K562 (cell line): Measurements from ENCODE around the gene CEP85L. TPM values are rescaled to one million over a fixed set of nuclear protein-coding genes. Genes with fewer than 3 reads are reported as not detected.

Experiments used
- ATAC-seq: fragments of 200-7000 bp; cut with Tn5 transposase; 3 replicates; pipeline ENCODE4 v1.9.1; 2020; ENCODE audit warnings: moderate library complexity
- BruUV-seq: library from RNA; stranded (reverse); fragments of 400-500 nt; replicated peaks from 2 replicates; lab custom pipeline; 2021; lab: Mats Ljungman, UMichigan
- CTCF ChIA-PET: fragments of 300-600 bp; formaldehyde crosslinking; extraction: SDS; loops from one replicate; lab custom pipeline; 2021; ENCODE audit warnings: low intra/inter-chr PET ratio; lab: Yijun Ruan, JAX
- POLR2A ChIA-PET: fragments of 300-600, 350-650 bp; sonication (Branson Sonifier 250); formaldehyde crosslinking; extraction: SDS; loops from one replicate; lab custom pipeline; 2021; ENCODE audit warnings: antibody characterized with exemption, inconsistent platforms; lab: Yijun Ruan, JAX
- DNase-seq, 4 experiments: peaks; one replicate each; pipeline versions ENCODE4 v3.0.0 to v3.0.0-alpha.2; 2011 to 2018; ENCODE audit warnings: low spot score in 3 of 4, mixed read lengths in 3 of 4; ENCODE audit errors: extremely low read depth in 1 of 4
- FAIRE-seq: peaks from 2 replicates; lab custom pipeline; 2011; peaks lifted over from hg19 to GRCh38; lab: Jason Lieb, UNC
- H2AFZ ChIP-seq: 2 replicates; pipeline ENCODE4 v1.6.0; 2011; ENCODE audit warnings: low read depth, low read length, control low read depth, inconsistent platforms
- H3K27ac ChIP-seq: fragments of 200-600 bp; 3 replicates; pipeline ENCODE4 v1.8.0; 2011; ENCODE audit warnings: low read depth, mild to moderate bottlenecking, control low read depth, inconsistent platforms, low read length, moderate library complexity, mixed read lengths; ENCODE audit errors: extremely low read depth
- H3K27me3 ChIP-seq, 2 experiments: fragments of 300-600 bp in 1 of 2; 2 replicates in 1 of 2; 3 replicates in 1 of 2; pipeline versions ENCODE4 v1.6.0 to v1.8.0; 2011; ENCODE audit warnings: inconsistent platforms in 2 of 2, low read length in 2 of 2, mild to moderate bottlenecking in 1 of 2, mixed read lengths in 1 of 2, moderate library complexity in 1 of 2; ENCODE audit not compliant: control insufficient read depth in 2 of 2, insufficient read depth in 2 of 2
- H3K36me3 ChIP-seq: fragments of 300-600 bp; 3 replicates; pipeline ENCODE4 v1.8.0; 2011; ENCODE audit warnings: mild to moderate bottlenecking, low read length, inconsistent platforms; ENCODE audit not compliant: control insufficient read depth, insufficient read depth
- H3K4me1 ChIP-seq, 2 experiments: fragments of 200-600 bp in 1 of 2; replicated peaks in 1 of 2; 2 replicates in 1 of 2; 3 replicates in 1 of 2; pipeline versions ENCODE4 v1.5.1 to v1.8.0; 2011; ENCODE audit warnings: inconsistent platforms in 2 of 2, low read length in 2 of 2, mild to moderate bottlenecking in 1 of 2, mixed read lengths in 1 of 2, moderate library complexity in 1 of 2; ENCODE audit not compliant: control insufficient read depth in 2 of 2, insufficient read depth in 2 of 2
- H3K4me2 ChIP-seq: 2 replicates; pipeline ENCODE4 v1.6.1; 2011; ENCODE audit warnings: low read length, control low read depth, inconsistent platforms, mixed read lengths; ENCODE audit not compliant: insufficient read depth
- H3K4me3 ChIP-seq: fragments of 200-600 bp; sonication (generic), shearing (Covaris generic); 2 replicates; pipeline ENCODE4 v1.5.1; 2016; ENCODE audit warnings: control low read depth, inconsistent platforms
- H3K79me2 ChIP-seq: fragments of 200-600 bp; 3 replicates; pipeline ENCODE4 v1.8.0; 2011; ENCODE audit warnings: low read length, inconsistent platforms; ENCODE audit not compliant: control insufficient read depth, insufficient read depth
- H3K9ac ChIP-seq, 2 experiments: 2 replicates each; pipeline versions ENCODE4 v1.6.0 to v1.6.1; 2011; ENCODE audit warnings: low read depth in 2 of 2, low read length in 2 of 2, control low read depth in 1 of 2, inconsistent platforms in 1 of 2, mild to moderate bottlenecking in 1 of 2, mixed read lengths in 1 of 2; ENCODE audit not compliant: insufficient read depth in 1 of 2
- H3K9me1 ChIP-seq: one replicate; pipeline ENCODE4 v1.6.0; 2011; ENCODE audit warnings: inconsistent platforms, mild to moderate bottlenecking, low read length, moderate library complexity; ENCODE audit not compliant: control insufficient read depth, insufficient read depth
- H3K9me3 ChIP-seq: replicated peaks from 2 replicates; pipeline ENCODE4 v1.5.1; 2011; ENCODE audit warnings: low read depth, low read length, inconsistent platforms; ENCODE audit not compliant: control insufficient read depth, insufficient read depth
- H4K20me1 ChIP-seq: replicated peaks from 2 replicates; pipeline ENCODE4 v1.6.1; 2011; ENCODE audit warnings: low read length, inconsistent platforms, mixed read lengths; ENCODE audit not compliant: control insufficient read depth, insufficient read depth
- CC2D1A ChIP-seq: fragments of 450-650 bp; IDR thresholded peaks from 2 replicates; pipeline ENCODE4 v1.6.1; 2017; ENCODE audit warnings: mild to moderate bottlenecking
- CHAMP1 ChIP-seq: fragments of 450-650 bp; IDR thresholded peaks from 2 replicates; pipeline ENCODE4 v1.6.1; 2016; ENCODE audit warnings: mild to moderate bottlenecking
- E2F8 ChIP-seq: fragments of 450-650 bp; IDR thresholded peaks from 2 replicates; pipeline ENCODE4 v1.7.1; 2018; ENCODE audit warnings: mild to moderate bottlenecking, low read depth; ENCODE audit not compliant: partially characterized antibody
- EHMT2 ChIP-seq: fragments of 450-650 bp; IDR thresholded peaks from 2 replicates; pipeline ENCODE4 v1.6.1; 2018; ENCODE audit warnings: antibody characterized with exemption
- FOXM1 ChIP-seq, 2 experiments: fragments of 450-650 bp in 1 of 2; sonication (generic) in 1 of 2; formaldehyde crosslinking in 1 of 2; IDR thresholded peaks; 2 replicates each; pipeline versions ENCODE4 v1.6.1 to v1.9.0; 2017 to 2022; ENCODE audit warnings: low read depth in 2 of 2, mild to moderate bottlenecking in 2 of 2, missing genetic modification reagents in 1 of 2, moderate library complexity in 1 of 2
- FOXP4 ChIP-seq: sonication (generic); formaldehyde crosslinking; IDR thresholded peaks from 2 replicates; pipeline ENCODE4 v1.8.0; 2022; ENCODE audit warnings: mild to moderate bottlenecking, missing genetic modification reagents, borderline replicate concordance
- SMARCA5 ChIP-seq: fragments of 450-650 bp; IDR thresholded peaks from 2 replicates; pipeline ENCODE4 v1.6.1; 2016
- SRF ChIP-seq, 2 experiments: fragments of 250-450, 450-650 bp in 1 of 2; sonication (Bioruptor Pico) in 1 of 2; sonication (generic) in 1 of 2; formaldehyde crosslinking; IDR thresholded peaks; 2 replicates each; pipeline versions ENCODE4 v1.5.0 to v1.5.1; 2020 to 2022; ENCODE audit warnings: mild to moderate bottlenecking in 1 of 2, missing genetic modification reagents in 1 of 2
- WGBS: fragments of 100-300 bp; shearing (Covaris generic); methylation state at CpG from one replicate; pipeline ENCODE4 v1.1.6; 2016; ENCODE audit warnings: low coverage, mixed read lengths; ENCODE audit not compliant: insufficient coverage; ENCODE audit errors: missing lambda C conversion rate; 5-methylcytosine and 5-hydroxymethylcytosine counted together
- in situ Hi-C: fragments of 300-500 bp; cut with MboI; formaldehyde crosslinking; loops from 4 replicates; pipeline ENCODE4 v1.15.0; 2018; ENCODE audit warnings: inconsistent platforms, mixed read lengths
- intact Hi-C: fragments of 100-400 bp; cut with micrococcal nuclease; formaldehyde crosslinking; loops from 2 replicates; pipeline ENCODE4 v1.14.2; 2022
- polyA plus RNA-seq, 8 experiments: library from polyadenylated mRNA; depleted of rRNA in 4 of 8; stranded (reverse) in 5 of 8; unstranded in 3 of 8; fragments of >200 nt; fragmentation: Nextera tagmentation in 2 of 8; fragmentation: Illumina TruSeq in 1 of 8; extraction: Ambion mirVana in 2 of 8; extraction: Trizol in 1 of 8; gene quantifications; 2 replicates each; pipeline versions ENCODE4 v1.2.1 to v1.2.3, GENCODE V29; 2011 to 2014; ENCODE audit warnings: inconsistent platforms in 1 of 8, missing spikeins in 1 of 8
- total RNA-seq, 7 experiments: library from RNA; depleted of rRNA in 6 of 7; stranded (reverse); fragments of >200 nt in 6 of 7; fragmentation: Illumina TruSeq in 2 of 7; extraction: Trizol in 2 of 7; gene quantifications; 2 replicates each; pipeline versions ENCODE4 v1.2.1 to v1.2.3, GENCODE V29; 2011 to 2021; ENCODE audit warnings: low replicate concordance in 1 of 7

CEP85L gene
- total and polyA plus RNA-seq, 9 of the 15 experiments (the other 6 are each of a cell fraction or from before 2014, with no cell fraction given), result 4.5 to 15.8 (median 8.3) TPM

GRCh38 chr6:118596774-118597320 is 54.5 kb downstream of the CEP85L start:
- CTCF ChIA-PET, result interaction anchor here (0.6 kb wide), 1 partner anchor 297 kb away, joined by 3 read pairs; the partner anchor contains the start of gene ASF1A
- in situ Hi-C loops, result no loop called here

More at GRCh38 chr6:118596774-118597320, 54.5 kb downstream of the CEP85L start:
- POLR2A ChIA-PET, result no interaction called here
- Histone ChIP-seq H3K9me3 (no peaks in the 10 kb centered on the region; the same call in 1 of the 2 replicates), H3K9me1 (no peaks in the 10 kb centered on the region), H2AFZ (no peak overlapping the region), H3K36me3 (no peaks in the 10 kb centered on the region), H3K4me2 (no peak overlapping the region), H4K20me1 (no peaks in the 10 kb centered on the region), H3K27me3 (no peaks in the 10 kb centered on the region), H3K4me1 (no peaks in the 10 kb centered on the region), H3K9ac (no peak overlapping the region)
- ATAC-seq (no peak), DNase-seq (no peak), FAIRE-seq (no peak)
- intact Hi-C loops, result no loop called here
- no TSS peak for BruUV-seq
- TF ChIP-seq SRF (CRISPR knock-in tag; IDR thresholded peaks at IDR 0.05) (no peak), FOXP4 (CRISPR knock-in tag) (no peak), CHAMP1 (peak; percentile 88), CC2D1A (peak; percentile 80), EHMT2 (no peak), FOXM1 (IDR thresholded peaks at IDR 0.05; ENCODE audit: low read depth) (0 out of 2 replicates have a peak, but pooled peaks have one; percentile 24), FOXM1 (CRISPR knock-in tag; IDR thresholded peaks at IDR 0.05; ENCODE audit: low read depth) (no peak), SMARCA5 (no peak), E2F8 (no peak)
- TF ChIP-seq, all 486 proteins: peak for 3
- Histone ChIP-seq H3K4me3 (no peak overlapping the region), H3K27ac (no peak overlapping the region), H3K79me2 (peaks cover 12% of the 10 kb centered on the region; the same call in 2 of the 3 replicates)
- WGBS, result 78% methylated on average over 5 of the region's 5 CpGs
